ENCODE measurements around the gene CEBPG.

Gene CEBPG

DNA sequence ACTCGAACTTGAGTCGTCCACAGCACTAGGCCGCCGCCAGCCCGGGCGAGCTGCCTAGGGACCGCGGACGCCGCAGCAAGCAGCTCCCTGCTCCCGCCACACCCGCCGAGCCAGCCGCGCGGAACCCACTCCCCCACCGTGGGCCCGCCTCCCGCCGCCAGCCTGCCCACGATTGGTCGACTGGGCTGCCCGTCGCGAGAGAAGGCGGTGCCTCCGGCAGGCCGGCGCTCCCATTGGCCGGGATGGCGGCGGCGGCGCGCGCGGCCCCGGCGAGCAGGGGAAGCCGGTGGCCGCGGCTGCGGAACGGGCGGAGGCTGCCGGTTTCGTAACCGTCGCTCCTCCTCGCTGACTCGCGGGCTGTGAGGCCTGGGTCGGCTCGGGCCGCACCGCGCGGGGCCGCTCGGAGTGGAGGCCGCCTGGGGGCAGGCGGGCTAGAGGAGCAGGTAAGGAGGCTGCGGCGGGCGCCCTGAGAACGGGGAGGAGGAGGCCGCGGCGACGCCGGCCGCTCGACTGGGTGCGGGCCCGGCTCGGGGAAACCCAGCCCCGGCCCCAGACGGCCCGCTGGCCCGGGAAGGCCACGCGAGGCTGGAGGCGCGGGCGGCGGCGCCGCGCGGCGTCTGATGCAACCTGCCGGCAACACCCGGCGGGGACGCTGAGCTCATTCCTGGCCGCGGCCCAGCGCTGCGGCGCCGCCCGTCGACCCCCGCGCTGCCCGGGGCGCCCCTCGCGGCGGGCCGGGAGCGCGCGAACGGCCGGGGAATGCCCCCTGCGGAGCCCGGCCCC lies at the start of gene CEBPG:
CEBPG (plus strand) TSS at position 257 of the 783 bp plus-strand sequence. CDS start 5,531 bp downstream, outside the sequence.
- DNase-seq = peak; percentile 98

DNA sequence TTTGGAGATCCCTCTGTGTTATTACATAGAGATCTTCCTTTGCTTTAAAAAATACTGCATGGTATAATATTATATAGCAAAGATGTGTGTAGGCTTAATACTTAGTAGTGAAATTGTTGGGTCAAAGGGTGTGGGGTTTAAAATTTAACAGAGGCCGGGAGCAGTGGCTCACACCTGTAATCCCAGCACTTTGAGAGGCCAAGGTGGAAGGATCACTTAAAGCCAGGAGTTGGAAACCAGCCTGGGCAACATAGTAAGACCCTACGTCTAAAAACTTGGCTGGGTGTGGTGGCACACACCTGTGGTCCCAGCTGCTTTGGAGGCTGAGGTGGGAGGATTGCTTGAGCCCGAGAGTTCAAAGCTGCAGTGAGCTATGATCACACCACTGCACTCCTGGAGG lies 48.9 kb upstream of the CEBPG start:
- DNase-seq = no peak

DNA sequence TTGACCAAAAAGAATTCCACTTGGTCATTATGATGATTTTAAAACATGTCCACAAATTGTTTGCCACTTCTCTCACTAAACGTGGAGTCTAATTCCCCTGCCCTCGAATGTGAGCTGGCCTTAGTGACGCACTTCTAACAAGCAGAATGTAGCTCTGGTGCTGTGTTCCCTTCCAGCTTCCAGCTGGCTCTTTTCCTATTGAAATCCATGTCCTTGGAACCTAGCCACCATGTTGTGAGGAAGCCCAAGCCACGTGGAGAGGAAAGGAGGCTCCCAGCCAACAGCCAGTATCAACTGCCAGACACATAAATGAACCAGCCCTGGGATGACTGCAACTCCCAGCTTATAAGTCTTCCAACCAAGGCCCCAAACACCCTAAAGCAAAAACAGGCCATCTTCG lies 47.6 kb upstream of the CEBPG start:
- DNase-seq = no peak

GRCh38 chr19:33329060-33329459 lies 44.4 kb upstream of the CEBPG start:
- no peak for DNase-seq

DNA sequence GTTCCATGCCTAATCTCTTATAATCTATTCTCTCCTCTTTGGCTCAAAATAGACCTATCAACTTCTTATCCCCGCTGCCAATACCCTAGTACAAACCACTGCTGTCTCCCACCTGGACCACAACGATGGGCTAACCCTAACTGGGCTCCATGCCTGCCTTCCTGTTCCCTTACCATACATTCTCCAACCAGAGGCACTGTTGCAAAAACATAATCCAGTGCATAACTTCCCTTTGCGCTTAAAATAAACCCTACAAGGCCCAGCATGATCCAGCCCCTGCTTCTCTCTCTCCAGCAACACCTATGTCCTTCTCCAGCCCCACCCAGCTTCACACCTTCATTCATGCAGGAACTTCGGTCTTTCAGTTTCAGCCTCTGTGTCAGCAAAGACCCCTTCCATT lies 43.8 kb upstream of the CEBPG start:
- no peak for DNase-seq

DNA sequence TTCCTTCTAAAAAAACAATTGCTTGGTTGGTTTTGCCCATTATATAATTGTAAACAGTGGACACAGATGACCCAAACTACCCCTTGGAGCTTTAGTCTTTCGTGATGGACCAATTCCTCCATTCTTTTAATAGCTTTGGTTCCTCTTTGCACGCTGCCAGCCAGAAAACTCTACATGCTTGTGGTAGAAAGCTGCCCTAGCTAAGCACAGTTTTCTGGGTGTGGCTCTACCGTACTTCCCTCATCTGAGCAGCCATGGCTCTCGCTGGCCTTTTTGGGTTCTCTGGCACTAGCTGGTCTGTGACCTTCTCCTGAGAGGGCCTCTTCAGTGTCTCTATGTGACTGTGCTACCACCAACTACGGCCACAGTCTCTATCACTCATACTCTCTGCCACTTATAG lies 41.3 kb upstream of the CEBPG start:
- no peak for DNase-seq

GRCh38 chr19:33333151-33333550 lies 40.4 kb upstream of the CEBPG start:
- DNase-seq = no peak

DNA sequence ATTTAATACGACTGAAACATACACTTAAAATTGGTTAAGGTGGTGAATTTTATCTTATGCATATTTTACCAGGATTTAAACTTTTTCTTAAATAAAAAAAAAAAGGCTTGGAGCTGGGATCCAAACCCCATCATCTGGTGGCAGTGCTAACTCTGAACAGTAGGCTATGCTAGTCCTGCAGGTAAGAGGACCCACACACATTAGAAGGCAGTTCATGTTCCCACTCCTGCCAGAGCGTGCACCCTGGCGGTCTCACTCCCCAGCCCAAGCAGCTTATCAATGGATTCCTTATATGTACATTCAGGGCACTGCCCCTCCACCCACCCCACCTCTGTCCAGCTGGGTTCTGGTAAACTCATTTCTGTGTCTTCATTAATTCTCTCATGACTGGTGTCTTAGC lies 39.9 kb upstream of the CEBPG start:
- DNase-seq = no peak

DNA sequence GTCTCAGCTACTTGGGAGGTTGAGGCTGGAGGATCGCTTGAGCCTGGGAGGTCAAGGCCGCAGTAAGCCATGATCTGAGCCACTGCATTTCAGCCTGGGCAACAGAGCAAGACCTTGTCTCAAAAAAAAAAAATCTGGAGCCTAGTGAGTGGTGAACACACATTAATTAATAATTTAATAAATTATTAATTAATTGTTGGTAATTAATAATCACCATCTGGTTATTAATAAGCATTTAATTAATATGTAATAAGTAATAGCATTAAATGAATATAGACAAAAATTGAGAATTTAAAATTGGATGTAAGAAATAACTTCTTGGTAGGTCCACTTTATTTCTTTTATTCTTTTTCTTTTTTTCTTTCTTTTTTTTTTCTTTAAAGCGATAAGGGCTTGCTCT lies 39.2 kb upstream of the CEBPG start:
- no peak for DNase-seq

DNA sequence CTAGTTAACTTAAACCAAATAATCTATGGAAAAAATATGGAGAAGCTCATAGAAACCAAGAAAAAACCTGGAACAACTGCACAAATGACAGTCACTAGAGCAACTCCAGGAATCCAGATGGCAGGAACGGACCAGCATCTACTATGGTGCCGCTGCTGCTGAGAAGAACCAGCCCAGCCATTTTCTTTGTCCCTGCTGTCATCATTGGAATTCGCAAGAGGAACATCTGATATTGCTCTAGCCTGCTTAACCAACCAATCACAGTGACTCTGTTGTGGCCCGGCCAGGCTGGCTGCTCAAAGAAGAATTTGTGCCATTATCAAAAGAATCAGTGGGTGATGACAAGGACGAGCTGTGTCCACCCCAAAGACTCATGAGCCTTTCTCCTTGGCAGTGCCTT lies 38.1 kb upstream of the CEBPG start:
- DNase-seq = no peak

DNA sequence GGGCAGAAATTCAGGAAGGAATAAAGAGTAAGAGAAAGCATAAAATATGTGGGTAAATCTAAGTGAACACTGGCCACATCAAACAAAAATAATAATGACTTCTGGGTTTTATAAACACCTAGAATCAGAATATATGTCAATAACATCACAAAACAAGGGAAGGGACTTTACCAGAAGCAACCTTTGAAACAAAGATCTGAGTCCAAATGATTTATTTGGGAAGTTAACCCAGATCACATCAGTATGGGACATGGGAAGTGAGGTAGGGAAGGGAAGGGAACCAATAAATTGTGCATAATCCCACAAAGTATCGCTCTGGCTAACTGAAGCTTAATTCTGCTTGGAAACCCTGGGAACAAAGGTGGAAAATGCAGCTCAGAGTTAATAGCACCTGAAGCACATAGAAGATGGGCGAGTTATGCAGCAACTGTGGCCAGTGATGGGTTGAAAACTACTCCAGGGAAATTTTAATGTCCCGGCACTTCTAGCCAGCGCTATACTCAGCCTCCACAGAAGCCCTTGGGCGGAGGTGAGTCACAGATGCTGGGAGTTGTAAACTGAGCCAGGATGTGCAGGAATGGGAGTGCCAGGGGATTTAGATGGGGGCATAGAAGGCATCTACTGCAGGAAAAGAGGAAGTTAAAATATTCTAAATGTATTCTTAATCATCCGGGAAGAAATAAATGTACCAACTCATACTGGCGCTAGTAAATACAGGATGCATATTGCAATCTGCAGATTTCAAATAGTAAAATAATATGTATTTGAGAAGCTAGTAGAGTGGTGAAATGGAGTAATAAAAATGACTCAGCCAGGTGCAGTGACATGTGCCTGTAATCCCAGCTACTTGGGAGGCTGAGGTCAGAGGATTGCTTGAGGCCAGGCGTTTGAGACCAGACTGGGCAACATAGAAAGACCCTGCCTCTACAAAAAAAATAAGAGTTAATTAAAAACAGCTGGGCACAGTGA lies 34.2 kb upstream of the CEBPG start:
- no peak for DNase-seq

DNA sequence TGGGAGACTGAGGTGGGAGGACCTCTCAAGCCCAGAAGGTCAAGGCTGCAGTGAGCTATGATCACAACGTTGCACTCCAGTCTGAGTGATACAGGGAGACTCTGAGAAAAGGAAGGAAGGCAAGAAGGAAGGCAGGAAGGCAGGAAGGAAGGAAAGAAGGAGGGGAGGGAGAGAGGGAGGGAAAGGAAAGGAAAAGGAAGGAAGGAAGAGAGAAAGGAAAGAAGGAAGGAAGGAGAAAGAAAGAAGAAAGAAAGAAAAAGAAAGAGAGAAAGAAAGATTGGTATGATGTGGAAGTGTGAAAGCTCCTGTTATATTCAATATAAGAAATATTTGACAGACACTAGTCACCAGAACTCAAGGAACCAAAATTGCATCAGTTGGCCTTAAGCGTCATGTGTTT lies 32.5 kb upstream of the CEBPG start:
- no peak for DNase-seq

DNA sequence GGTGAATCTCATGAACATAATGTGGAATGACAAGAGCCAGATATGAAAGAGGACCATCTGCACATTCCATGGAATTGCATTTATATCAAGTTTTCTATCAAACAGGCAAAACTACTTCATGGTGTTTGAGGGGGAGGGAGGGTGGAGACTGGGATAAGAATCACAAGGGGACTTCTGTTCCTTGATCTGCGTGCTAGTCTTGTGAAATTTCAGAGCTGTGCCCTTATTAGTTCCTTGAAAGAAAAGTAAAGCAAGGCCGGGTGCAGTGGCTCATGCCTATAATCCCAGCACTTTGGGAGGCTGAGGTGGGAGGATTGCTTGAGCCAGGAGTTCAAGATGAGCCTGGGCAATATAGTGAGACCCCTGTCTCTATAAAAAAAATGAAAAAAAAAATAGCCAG lies 30.2 kb upstream of the CEBPG start:
- no peak for DNase-seq

GRCh38 chr19:33343859-33344572 lies 29.5 kb upstream of the CEBPG start:
- no peak for DNase-seq

GRCh38 chr19:33344573-33344925 lies 29.0 kb upstream of the CEBPG start:
- DNase-seq = no peak

- DNase-seq = no peak
These were observed 28.3 kb upstream of the CEBPG start for GRCh38 chr19:33345163-33345562.

- no peak for DNase-seq
These were observed 26.8 kb upstream of the CEBPG start for GRCh38 chr19:33346665-33347064.

- no peak for DNase-seq
These were observed 26.2 kb upstream of the CEBPG start for GRCh38 chr19:33347300-33347699.

GRCh38 chr19:33348301-33349010 lies 25.1 kb upstream of the CEBPG start:
- DNase-seq = no peak

DNA sequence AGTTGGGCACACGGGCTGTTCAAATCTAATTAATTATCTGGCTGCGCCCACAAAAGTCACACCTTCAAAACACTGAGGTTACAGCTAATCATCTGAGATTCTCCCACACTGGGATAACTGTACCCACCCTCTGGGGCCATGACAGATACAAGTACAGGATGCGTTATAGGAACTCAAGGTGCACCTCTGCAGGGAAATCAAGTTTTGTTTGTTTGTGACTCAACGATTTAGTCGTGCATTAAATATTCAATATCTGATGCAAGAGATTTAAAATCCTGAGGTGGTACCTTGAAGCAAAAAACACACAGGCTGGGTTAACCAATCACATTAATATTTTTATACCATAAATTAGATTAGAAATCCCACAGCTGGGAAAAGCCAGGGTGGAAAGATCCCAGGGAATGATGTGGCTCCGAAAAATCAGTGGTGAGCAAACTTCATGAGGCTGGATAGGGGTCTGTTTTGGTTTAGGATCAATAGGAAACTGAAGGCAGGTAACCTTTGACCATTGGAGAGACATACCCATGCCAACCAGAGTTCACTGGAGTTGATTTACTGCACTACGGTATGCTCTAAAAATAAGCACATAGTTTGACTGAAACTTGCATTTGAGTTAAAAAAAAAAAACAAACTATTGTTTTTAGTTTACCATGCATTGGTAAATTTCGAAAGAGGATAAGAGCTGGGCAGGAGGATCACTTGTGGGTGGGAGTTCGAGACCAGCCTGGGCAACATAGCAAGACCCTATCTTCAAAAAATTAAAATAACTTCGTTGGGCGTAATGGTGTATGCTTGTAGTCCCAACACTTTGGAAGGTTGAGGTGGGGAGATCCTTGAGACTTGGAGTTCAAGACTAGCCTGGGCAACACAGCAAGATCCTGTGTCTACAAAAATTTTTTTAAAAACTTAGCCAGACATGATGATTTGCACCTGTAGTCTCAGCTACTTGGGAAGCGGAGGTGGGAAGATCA lies 23.9 kb upstream of the CEBPG start:
- DNase-seq = no peak

DNA sequence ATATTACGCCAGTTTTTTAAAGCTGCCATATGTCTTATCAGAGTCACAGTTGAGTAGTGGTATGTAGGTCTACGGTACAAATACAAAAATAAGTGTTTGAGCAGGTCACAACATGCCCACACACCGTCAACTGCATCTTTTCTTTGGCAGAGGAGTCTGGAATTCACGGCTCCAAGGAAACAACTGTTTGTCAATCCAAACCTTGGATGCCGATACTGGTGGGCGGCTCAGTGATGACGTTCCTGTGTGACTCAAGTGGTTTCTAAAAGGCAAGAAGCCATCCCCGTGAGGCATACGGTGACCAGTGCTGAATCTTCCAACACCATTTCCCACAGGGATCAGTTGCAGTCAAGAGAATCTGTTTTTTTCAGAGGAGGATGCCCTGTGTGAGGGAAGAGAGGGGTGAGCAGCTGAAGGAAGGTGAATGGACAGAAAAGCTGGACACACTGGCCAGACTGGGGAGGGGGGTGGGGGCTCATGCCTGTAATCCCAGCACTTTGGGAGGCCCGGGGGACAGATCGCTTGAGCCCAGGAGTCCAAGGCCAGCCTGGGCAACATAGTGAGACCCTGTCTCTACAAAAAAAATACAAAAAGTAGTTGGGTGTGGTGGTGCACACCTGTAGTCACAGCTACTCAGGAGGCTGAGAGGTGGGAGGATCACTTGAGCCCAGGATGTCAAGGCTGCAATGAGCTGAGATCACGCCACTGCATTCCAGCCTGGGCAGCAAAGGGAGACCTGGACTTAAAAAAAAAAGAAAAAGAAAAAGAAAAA lies 22.8 kb upstream of the CEBPG start:
- DNase-seq = no peak

All from NCI-H345 (cell line).